Neural progenitor cell (in vitro differentiated cells): Measurements from ENCODE around the gene CD3D. TPM values are rescaled to one million over a fixed set of nuclear protein-coding genes. Genes with fewer than 3 reads are reported as not detected.

ENCODE experiments used
- DNase-seq: peaks from one replicate; pipeline ENCODE4 v3.0.0-alpha.2; 2016; ENCODE audit warnings: low spot score
- H2AFZ ChIP-seq: fragments of 200-600 bp; sonication (generic); replicated peaks from 2 replicates; pipeline ENCODE4 v1.6.1; 2016; ENCODE audit warnings: antibody characterized with exemption
- H3F3A ChIP-seq: fragments of 200-600 bp; sonication (generic); 2 replicates; pipeline ENCODE4 v1.6.1; 2016; ENCODE audit warnings: antibody characterized with exemption, low read depth
- H3K27ac ChIP-seq: fragments of 200-600 bp; sonication (generic); 2 replicates; pipeline ENCODE4 v1.5.1; 2016; ENCODE audit warnings: mild to moderate bottlenecking
- H3K27me3 ChIP-seq: fragments of 200-600 bp; sonication (generic); 2 replicates; pipeline ENCODE4 v1.6.1; 2016; ENCODE audit warnings: mild to moderate bottlenecking, moderate library complexity
- H3K36me3 ChIP-seq: fragments of 200-600 bp; sonication (generic); 2 replicates; pipeline ENCODE4 v1.5.1; 2016
- H3K4me1 ChIP-seq: fragments of 200-600 bp; sonication (generic); 2 replicates; pipeline ENCODE4 v1.6.1; 2016; ENCODE audit warnings: mixed run types
- H3K4me2 ChIP-seq: fragments of 200-600 bp; sonication (generic); 2 replicates; pipeline ENCODE4 v1.6.1; 2016
- H3K4me3 ChIP-seq: fragments of 200-600 bp; sonication (generic); 2 replicates; pipeline ENCODE4 v1.5.1; 2016
- H3K79me2 ChIP-seq: fragments of 200-600 bp; sonication (generic); 2 replicates; pipeline ENCODE4 v1.6.1; 2016; ENCODE audit warnings: low read depth
- H3K9ac ChIP-seq: fragments of 200-600 bp; sonication (generic); 2 replicates; pipeline ENCODE4 v1.6.1; 2016
- H3K9me3 ChIP-seq: fragments of 200-600 bp; sonication (generic); 2 replicates; pipeline ENCODE4 v1.5.1; 2016; ENCODE audit warnings: low read depth
- H4K20me1 ChIP-seq: fragments of 200-600 bp; sonication (generic); 2 replicates; pipeline ENCODE4 v1.6.1; 2016; ENCODE audit warnings: low read depth
- H3K27ac Mint-ChIP-seq: 3 replicates; pipeline ENCODE4 v1.8.0; 2021; ENCODE audit warnings: mixed read lengths
- H3K27me3 Mint-ChIP-seq: 2 replicates; pipeline ENCODE4 v1.8.0; 2022; ENCODE audit warnings: low read depth, mild to moderate bottlenecking, inconsistent platforms, moderate library complexity, mixed read lengths; ENCODE audit not compliant: insufficient read depth
- H3K36me3 Mint-ChIP-seq: 3 replicates; pipeline ENCODE4 v1.8.0; 2021; ENCODE audit warnings: mixed read lengths
- H3K4me1 Mint-ChIP-seq: 3 replicates; pipeline ENCODE4 v1.8.0; 2021; ENCODE audit warnings: mixed read lengths
- H3K4me3 Mint-ChIP-seq: 3 replicates; pipeline ENCODE4 v1.8.0; 2021; ENCODE audit warnings: mild to moderate bottlenecking, moderate library complexity, mixed read lengths
- H3K9me3 Mint-ChIP-seq: 3 replicates; pipeline ENCODE4 v1.8.0; 2020; ENCODE audit warnings: mixed read lengths
- EZH2 ChIP-seq: fragments of 200-600 bp; sonication (generic); IDR thresholded peaks from 2 replicates; pipeline ENCODE4 v1.6.1; 2017; ENCODE audit warnings: antibody characterized with exemption, mild to moderate bottlenecking, moderate library complexity
- EZH2phosphoT487 ChIP-seq: fragments of 200-600 bp; sonication (generic); IDR thresholded peaks from 2 replicates; pipeline ENCODE4 v1.6.1; 2017; ENCODE audit warnings: antibody characterized with exemption
- total RNA-seq: library from RNA; depleted of rRNA; stranded (reverse); fragments of >200 nt; gene quantifications from 2 replicates; pipeline ENCODE4 v1.2.3, GENCODE V29; 2015; ENCODE audit warnings: low replicate concordance
- TF ChIP-seq, protein P1 (sequence below): fragments of 200-600 bp; sonication (generic); IDR thresholded peaks from 2 replicates; pipeline ENCODE4 v1.5.1; 2017; ENCODE audit warnings: antibody characterized with exemption, mild to moderate bottlenecking

The CD3D gene
- total RNA-seq, 1 donor from 2014 or later = not detected

DNA sequence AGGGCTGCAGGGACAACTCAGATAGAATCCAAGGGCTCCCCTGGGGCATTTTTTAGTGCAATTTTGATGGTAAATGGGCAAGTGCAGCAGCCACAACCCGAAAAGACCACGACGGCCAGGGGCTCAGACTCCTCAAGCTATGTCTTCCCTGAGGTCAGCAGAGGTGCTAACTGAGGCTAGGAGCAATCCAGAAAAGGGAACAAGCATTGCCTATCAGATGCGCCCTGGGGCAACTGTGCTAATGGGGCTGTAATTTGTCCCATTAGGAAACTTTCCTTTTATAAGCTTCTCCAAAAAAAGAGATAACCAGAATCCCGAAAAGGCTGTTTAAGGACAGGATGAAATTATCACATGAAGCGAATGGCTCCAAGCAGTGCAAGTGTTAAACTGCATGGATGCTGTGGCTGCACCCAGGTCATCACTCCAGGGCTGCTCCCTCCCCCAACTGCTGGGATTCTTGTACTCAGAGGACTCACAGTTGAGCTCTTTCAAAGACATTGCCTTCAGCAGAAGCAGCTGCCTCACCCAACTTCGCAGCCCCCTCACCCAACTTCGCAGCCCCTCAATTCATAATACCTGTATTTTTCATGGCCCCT is 40.8 kb downstream of the CD3D start:
- no peak overlapping the region for H3K4me2 ChIP-seq
- H3K4me3 ChIP-seq = no peak overlapping the region
- H2AFZ ChIP-seq = peak overlapping the region; percentile 8

DNA sequence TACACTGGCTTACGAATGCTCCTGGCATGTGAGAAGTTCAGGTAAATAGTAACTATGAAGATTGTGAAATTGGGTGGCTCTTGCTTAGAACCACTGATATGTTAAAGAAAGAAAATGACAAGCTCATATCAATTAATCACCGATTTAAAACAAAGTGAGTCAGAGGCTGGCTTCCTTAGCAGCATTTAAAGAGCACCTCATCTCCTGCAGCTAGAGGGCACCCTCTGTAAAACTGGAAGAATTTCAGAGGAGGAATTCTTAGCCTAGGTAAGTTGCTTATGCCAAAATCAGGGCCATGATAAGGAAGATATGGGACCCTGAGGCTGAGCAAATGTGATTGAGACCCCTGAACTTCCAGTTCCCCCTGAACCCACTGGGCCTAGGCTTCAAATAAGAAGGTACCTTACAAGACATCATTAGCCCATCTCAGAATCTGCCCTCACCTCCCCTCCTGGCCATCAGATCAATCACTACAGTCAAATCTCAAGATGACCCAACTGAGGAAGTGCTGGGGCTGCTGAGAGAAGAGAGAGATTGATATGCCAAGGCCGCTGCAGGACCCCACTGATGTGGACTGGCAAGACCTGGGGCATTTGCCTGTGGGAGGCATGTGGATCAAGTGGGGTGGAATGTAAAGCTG is 46.6 kb downstream of the CD3D start:
- no peaks in the 10 kb centered on the region for H3K79me2 ChIP-seq
- H3K36me3 ChIP-seq = no peaks in the 10 kb centered on the region
- peak; percentile 40 for DNase-seq
- no peak overlapping the region for H3K9ac ChIP-seq
- TF ChIP-seq EZH2 (no peak), EZH2phosphoT487 (no peak)
- TF ChIP-seq, protein P1, sequence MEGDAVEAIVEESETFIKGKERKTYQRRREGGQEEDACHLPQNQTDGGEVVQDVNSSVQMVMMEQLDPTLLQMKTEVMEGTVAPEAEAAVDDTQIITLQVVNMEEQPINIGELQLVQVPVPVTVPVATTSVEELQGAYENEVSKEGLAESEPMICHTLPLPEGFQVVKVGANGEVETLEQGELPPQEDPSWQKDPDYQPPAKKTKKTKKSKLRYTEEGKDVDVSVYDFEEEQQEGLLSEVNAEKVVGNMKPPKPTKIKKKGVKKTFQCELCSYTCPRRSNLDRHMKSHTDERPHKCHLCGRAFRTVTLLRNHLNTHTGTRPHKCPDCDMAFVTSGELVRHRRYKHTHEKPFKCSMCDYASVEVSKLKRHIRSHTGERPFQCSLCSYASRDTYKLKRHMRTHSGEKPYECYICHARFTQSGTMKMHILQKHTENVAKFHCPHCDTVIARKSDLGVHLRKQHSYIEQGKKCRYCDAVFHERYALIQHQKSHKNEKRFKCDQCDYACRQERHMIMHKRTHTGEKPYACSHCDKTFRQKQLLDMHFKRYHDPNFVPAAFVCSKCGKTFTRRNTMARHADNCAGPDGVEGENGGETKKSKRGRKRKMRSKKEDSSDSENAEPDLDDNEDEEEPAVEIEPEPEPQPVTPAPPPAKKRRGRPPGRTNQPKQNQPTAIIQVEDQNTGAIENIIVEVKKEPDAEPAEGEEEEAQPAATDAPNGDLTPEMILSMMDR = peak; percentile 63
- H2AFZ ChIP-seq = peak overlapping the region; percentile 37
- H3K4me3 Mint-ChIP-seq = no peak overlapping the region
- H3K9me3 Mint-ChIP-seq = no peaks in the 10 kb centered on the region
- H3K4me1 Mint-ChIP-seq = no peaks in the 10 kb centered on the region
- no peak overlapping the region for H3K27ac ChIP-seq
- no peaks in the 10 kb centered on the region for H3K36me3 Mint-ChIP-seq
- H3K27me3 Mint-ChIP-seq = no peaks in the 10 kb centered on the region
- no peaks in the 10 kb centered on the region for H3K4me1 ChIP-seq
- H3K4me3 ChIP-seq = no peak overlapping the region
- no peak overlapping the region for H3K4me2 ChIP-seq
- H3K27ac Mint-ChIP-seq = no peak overlapping the region
- no peaks in the 10 kb centered on the region for H3K9me3 ChIP-seq
- H3F3A ChIP-seq = no peaks in the 10 kb centered on the region
- no peaks in the 10 kb centered on the region for H4K20me1 ChIP-seq
- peaks cover 30% of the 10 kb centered on the region for H3K27me3 ChIP-seq

More for the DNA sequence above, 40.8 kb downstream of the CD3D start:
- DNase-seq = no peak
- peaks cover 6% of the 10 kb centered on the region for H3K27me3 ChIP-seq
- no peaks in the 10 kb centered on the region for H3F3A ChIP-seq
- H3K27ac Mint-ChIP-seq = no peak overlapping the region
- H3K4me3 Mint-ChIP-seq = no peak overlapping the region
- peaks cover 4% of the 10 kb centered on the region for H3K4me1 Mint-ChIP-seq
- H3K27me3 Mint-ChIP-seq = peaks cover 8% of the 10 kb centered on the region
- H3K36me3 ChIP-seq = no peaks in the 10 kb centered on the region
- H3K4me1 ChIP-seq = no peaks in the 10 kb centered on the region
- no peaks in the 10 kb centered on the region for H3K9me3 Mint-ChIP-seq
- no peaks in the 10 kb centered on the region for H3K36me3 Mint-ChIP-seq
- H3K9me3 ChIP-seq = no peaks in the 10 kb centered on the region
- H3K79me2 ChIP-seq = no peaks in the 10 kb centered on the region
- H4K20me1 ChIP-seq = no peaks in the 10 kb centered on the region
- H3K9ac ChIP-seq = no peak overlapping the region
- no peak overlapping the region for H3K27ac ChIP-seq
- TF ChIP-seq, protein P1 = no peak
- no peak for TF ChIP-seq EZH2phosphoT487
- no peak for TF ChIP-seq EZH2

DNA sequence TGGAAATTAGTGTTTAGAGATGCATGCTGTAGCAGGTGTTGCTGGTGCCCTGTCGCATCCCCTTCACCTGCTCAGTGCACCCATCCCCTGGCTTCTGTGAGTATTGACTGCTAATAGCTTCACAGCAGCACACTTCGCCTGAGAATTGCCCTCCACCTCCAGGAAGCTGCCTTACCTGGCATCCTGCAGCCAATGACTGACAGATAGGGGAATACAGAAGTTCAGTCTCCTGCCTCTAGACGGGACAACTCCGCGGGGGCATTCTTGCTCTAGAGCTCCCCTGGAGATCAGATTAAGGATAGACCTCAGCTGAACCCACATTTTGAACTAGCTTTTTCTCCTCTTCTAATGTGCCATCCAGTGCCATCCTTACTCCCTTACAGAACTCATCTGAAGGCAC is 47.3 kb downstream of the CD3D start:
- Histone ChIP-seq H3K4me2 (no peak overlapping the region), H3K36me3 (no peaks in the 10 kb centered on the region), H3K9me3 (no peaks in the 10 kb centered on the region), H2AFZ (peak overlapping the region; percentile 37), H3K4me3 (no peak overlapping the region), H3K27me3 (peaks cover 30% of the 10 kb centered on the region), H3K4me1 (no peaks in the 10 kb centered on the region), H3K79me2 (no peaks in the 10 kb centered on the region), H3F3A (no peaks in the 10 kb centered on the region), H4K20me1 (no peaks in the 10 kb centered on the region), H3K27ac (no peak overlapping the region), H3K9ac (no peak overlapping the region)
- no peak for DNase-seq
- no peak overlapping the region for H3K4me3 Mint-ChIP-seq
- H3K36me3 Mint-ChIP-seq = no peaks in the 10 kb centered on the region
- H3K9me3 Mint-ChIP-seq = no peaks in the 10 kb centered on the region
- TF ChIP-seq EZH2phosphoT487 (no peak), EZH2 (no peak)
- TF ChIP-seq, protein P1 = no peak
- no peaks in the 10 kb centered on the region for H3K4me1 Mint-ChIP-seq
- no peak overlapping the region for H3K27ac Mint-ChIP-seq
- no peaks in the 10 kb centered on the region for H3K27me3 Mint-ChIP-seq
